Measurements from ENCODE around the gene MDM2.

DNA sequence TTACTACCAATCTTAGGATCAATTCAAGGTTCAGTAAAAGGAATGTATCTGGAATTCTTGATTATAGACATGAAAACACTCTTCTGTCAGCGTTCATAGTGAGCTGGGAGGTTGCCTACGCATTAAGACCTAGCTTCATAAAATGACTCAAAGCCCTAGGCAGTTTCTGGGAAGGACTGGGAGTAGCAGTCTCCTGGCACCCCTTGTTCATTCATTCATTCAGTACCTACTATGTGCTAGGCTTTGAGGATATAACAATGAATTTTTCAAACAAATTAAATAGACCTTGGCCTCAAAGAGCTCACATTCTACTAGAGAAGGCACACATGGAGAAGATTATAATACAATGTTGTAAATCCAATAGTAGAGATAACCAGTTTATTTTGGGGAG, 46.1 kb downstream of the MDM2 start:
- TF ChIP-seq, protein P1, sequence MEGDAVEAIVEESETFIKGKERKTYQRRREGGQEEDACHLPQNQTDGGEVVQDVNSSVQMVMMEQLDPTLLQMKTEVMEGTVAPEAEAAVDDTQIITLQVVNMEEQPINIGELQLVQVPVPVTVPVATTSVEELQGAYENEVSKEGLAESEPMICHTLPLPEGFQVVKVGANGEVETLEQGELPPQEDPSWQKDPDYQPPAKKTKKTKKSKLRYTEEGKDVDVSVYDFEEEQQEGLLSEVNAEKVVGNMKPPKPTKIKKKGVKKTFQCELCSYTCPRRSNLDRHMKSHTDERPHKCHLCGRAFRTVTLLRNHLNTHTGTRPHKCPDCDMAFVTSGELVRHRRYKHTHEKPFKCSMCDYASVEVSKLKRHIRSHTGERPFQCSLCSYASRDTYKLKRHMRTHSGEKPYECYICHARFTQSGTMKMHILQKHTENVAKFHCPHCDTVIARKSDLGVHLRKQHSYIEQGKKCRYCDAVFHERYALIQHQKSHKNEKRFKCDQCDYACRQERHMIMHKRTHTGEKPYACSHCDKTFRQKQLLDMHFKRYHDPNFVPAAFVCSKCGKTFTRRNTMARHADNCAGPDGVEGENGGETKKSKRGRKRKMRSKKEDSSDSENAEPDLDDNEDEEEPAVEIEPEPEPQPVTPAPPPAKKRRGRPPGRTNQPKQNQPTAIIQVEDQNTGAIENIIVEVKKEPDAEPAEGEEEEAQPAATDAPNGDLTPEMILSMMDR (IDR thresholded peaks at IDR 0.05): no peak
- no peak for TF ChIP-seq CHD2 (IDR thresholded peaks at IDR 0.05; ENCODE audit: low read length, partially characterized antibody)
- TF ChIP-seq TCF12 (IDR thresholded peaks at IDR 0.05): no peak
- TF ChIP-seq EP300 (IDR thresholded peaks at IDR 0.05; ENCODE audit: borderline replicate concordance in 1 of 2, low read depth in 1 of 2, low read length in 1 of 2): no peak
- TF ChIP-seq YY1 (IDR thresholded peaks at IDR 0.05; ENCODE audit: low read depth): no peak
- no peak for TF ChIP-seq TAF1 (IDR thresholded peaks at IDR 0.05; ENCODE audit: borderline replicate concordance, low read depth, low read length)
- TF ChIP-seq JUND (IDR thresholded peaks at IDR 0.05): no peak
- TF ChIP-seq GABPA (IDR thresholded peaks at IDR 0.05; ENCODE audit: low read depth): no peak
- TF ChIP-seq POLR2AphosphoS5 (IDR thresholded peaks at IDR 0.05; ENCODE audit: low read depth, low read length): no peak
- no peak for TF ChIP-seq MEF2A (IDR thresholded peaks at IDR 0.05; ENCODE audit: borderline replicate concordance, low read depth)
- TF ChIP-seq, protein P2, sequence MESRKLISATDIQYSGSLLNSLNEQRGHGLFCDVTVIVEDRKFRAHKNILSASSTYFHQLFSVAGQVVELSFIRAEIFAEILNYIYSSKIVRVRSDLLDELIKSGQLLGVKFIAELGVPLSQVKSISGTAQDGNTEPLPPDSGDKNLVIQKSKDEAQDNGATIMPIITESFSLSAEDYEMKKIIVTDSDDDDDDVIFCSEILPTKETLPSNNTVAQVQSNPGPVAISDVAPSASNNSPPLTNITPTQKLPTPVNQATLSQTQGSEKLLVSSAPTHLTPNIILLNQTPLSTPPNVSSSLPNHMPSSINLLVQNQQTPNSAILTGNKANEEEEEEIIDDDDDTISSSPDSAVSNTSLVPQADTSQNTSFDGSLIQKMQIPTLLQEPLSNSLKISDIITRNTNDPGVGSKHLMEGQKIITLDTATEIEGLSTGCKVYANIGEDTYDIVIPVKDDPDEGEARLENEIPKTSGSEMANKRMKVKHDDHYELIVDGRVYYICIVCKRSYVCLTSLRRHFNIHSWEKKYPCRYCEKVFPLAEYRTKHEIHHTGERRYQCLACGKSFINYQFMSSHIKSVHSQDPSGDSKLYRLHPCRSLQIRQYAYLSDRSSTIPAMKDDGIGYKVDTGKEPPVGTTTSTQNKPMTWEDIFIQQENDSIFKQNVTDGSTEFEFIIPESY (IDR thresholded peaks at IDR 0.05; ENCODE audit: borderline replicate concordance, low read depth): no peak
- no peak for TF ChIP-seq RXRA (IDR thresholded peaks at IDR 0.05; ENCODE audit: borderline replicate concordance, low read depth)
- TF ChIP-seq, protein P3, sequence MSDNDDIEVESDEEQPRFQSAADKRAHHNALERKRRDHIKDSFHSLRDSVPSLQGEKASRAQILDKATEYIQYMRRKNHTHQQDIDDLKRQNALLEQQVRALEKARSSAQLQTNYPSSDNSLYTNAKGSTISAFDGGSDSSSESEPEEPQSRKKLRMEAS (IDR thresholded peaks at IDR 0.05; ENCODE audit: low read depth): no peak

Data from SK-N-SH (cell line).